A673 (cell line): ENCODE measurements around the gene CELF4. TPM values are rescaled to one million over a fixed set of nuclear protein-coding genes. Genes with fewer than 3 reads are reported as not detected.

Source experiments
- BruUV-seq: library from RNA; stranded (reverse); fragments of 400-500 nt; replicated peaks from 2 replicates; lab custom pipeline; 2021; lab: Mats Ljungman, UMichigan
- CTCF ChIA-PET: fragments of 300-600 bp; sonication (Branson Sonifier 250); formaldehyde crosslinking; loops from one replicate; lab custom pipeline; 2022; ENCODE audit warnings: antibody characterized with exemption; lab: Charles Lee
- POLR2A ChIA-PET: fragments of 300-600 bp; sonication (Branson Sonifier 250); formaldehyde crosslinking; loops from one replicate; lab custom pipeline; 2022; ENCODE audit warnings: antibody characterized with exemption; ENCODE audit not compliant: low non-redundant PET; lab: Charles Lee
- DNase-seq: peaks from one replicate; pipeline ENCODE4 v3.0.0-alpha.2; 2015; ENCODE audit warnings: low spot score
- H3K27ac ChIP-seq: fragments of 200-600 bp; sonication (generic); 2 replicates; pipeline ENCODE4 v1.5.1; 2016; ENCODE audit warnings: mixed run types, low read depth, mild to moderate bottlenecking, mixed read lengths, antibody characterized with exemption, low read length; ENCODE audit not compliant: poor library complexity, severe bottlenecking
- H3K27me3 ChIP-seq: fragments of 200-600 bp; sonication (generic); replicated peaks from 2 replicates; pipeline ENCODE4 v1.6.1; 2017; ENCODE audit warnings: mixed run types, low read depth, mild to moderate bottlenecking, mixed read lengths, antibody characterized with exemption, low read length; ENCODE audit not compliant: insufficient read depth, poor library complexity
- H3K36me3 ChIP-seq: fragments of 200-600 bp; sonication (generic); 2 replicates; pipeline ENCODE4 v1.6.1; 2016; ENCODE audit warnings: mixed run types, mild to moderate bottlenecking, mixed read lengths, antibody characterized with exemption, low read length; ENCODE audit not compliant: insufficient read depth, poor library complexity, severe bottlenecking
- H3K4me1 ChIP-seq: fragments of 200-600 bp; sonication (generic); 2 replicates; pipeline ENCODE4 v1.6.1; 2017; ENCODE audit warnings: mixed run types, mild to moderate bottlenecking, mixed read lengths, antibody characterized with exemption, low read length; ENCODE audit not compliant: insufficient read depth, poor library complexity, severe bottlenecking
- H3K4me3 ChIP-seq: fragments of 200-600 bp; sonication (generic); 2 replicates; pipeline ENCODE4 v1.5.1; 2016; ENCODE audit warnings: low read depth, mixed run types, mild to moderate bottlenecking, mixed read lengths, low read length; ENCODE audit not compliant: poor library complexity, severe bottlenecking
- H3K9me3 ChIP-seq: fragments of 200-600 bp; sonication (generic); 2 replicates; pipeline ENCODE4 v1.6.1; 2016; ENCODE audit warnings: mixed run types, low read depth, mild to moderate bottlenecking, mixed read lengths, antibody characterized with exemption, low read length; ENCODE audit not compliant: poor library complexity, severe bottlenecking
- EZH2 ChIP-seq: fragments of 200-600 bp; sonication (generic); IDR thresholded peaks from 2 replicates; pipeline ENCODE4 v1.6.1; 2017; ENCODE audit warnings: borderline replicate concordance, low read depth, mild to moderate bottlenecking, mixed read lengths, antibody characterized with exemption, low read length; ENCODE audit not compliant: poor library complexity, severe bottlenecking
- intact Hi-C: fragments of 100-400 bp; cut with micrococcal nuclease; formaldehyde crosslinking; loops from one replicate; pipeline ENCODE4 v1.10.0; 2022; ENCODE audit not compliant: unreplicated experiment
- total RNA-seq: library from RNA; stranded (reverse); gene quantifications from 2 replicates; pipeline ENCODE4 v1.2.3, GENCODE V29; 2021
- TF ChIP-seq, protein P1 (sequence below): fragments of 300-800, 200-600 bp; sonication (generic); conservative IDR thresholded peaks from 2 replicates; pipeline ENCODE4 v1.5.1; 2017; ENCODE audit warnings: low read depth, mild to moderate bottlenecking, antibody characterized with exemption, low read length, moderate library complexity, mixed read lengths

CELF4 gene
- total RNA-seq, 1 experiment from 2014 or later = not detected

- no peak for TF ChIP-seq EZH2
- TF ChIP-seq, protein P1, sequence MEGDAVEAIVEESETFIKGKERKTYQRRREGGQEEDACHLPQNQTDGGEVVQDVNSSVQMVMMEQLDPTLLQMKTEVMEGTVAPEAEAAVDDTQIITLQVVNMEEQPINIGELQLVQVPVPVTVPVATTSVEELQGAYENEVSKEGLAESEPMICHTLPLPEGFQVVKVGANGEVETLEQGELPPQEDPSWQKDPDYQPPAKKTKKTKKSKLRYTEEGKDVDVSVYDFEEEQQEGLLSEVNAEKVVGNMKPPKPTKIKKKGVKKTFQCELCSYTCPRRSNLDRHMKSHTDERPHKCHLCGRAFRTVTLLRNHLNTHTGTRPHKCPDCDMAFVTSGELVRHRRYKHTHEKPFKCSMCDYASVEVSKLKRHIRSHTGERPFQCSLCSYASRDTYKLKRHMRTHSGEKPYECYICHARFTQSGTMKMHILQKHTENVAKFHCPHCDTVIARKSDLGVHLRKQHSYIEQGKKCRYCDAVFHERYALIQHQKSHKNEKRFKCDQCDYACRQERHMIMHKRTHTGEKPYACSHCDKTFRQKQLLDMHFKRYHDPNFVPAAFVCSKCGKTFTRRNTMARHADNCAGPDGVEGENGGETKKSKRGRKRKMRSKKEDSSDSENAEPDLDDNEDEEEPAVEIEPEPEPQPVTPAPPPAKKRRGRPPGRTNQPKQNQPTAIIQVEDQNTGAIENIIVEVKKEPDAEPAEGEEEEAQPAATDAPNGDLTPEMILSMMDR = no peak
- Histone ChIP-seq H3K4me3 (no peak overlapping the region), H3K4me1 (no peaks in the 10 kb centered on the region), H3K27ac (no peak overlapping the region), H3K9me3 (no peaks in the 10 kb centered on the region), H3K36me3 (no peaks in the 10 kb centered on the region), H3K27me3 (no peaks in the 10 kb centered on the region)
- POLR2A ChIA-PET = no interaction called here
- BruUV-seq = no TSS peak
- intact Hi-C loops = no loop called here
- CTCF ChIA-PET = no interaction called here
- no peak for DNase-seq
These were observed 238.5 kb downstream of the CELF4 start for GRCh38 chr18:37327063-37327577.

- Histone ChIP-seq H3K4me3 (no peak overlapping the region), H3K27me3 (no peaks in the 10 kb centered on the region), H3K36me3 (no peaks in the 10 kb centered on the region), H3K27ac (no peak overlapping the region), H3K9me3 (no peaks in the 10 kb centered on the region), H3K4me1 (no peaks in the 10 kb centered on the region)
- ChIA-PET POLR2A (no interaction called here), CTCF (no interaction called here)
- intact Hi-C loops = loop anchor here (1.0 kb wide), 1 partner anchor 154 kb away; no protein-coding TSS in a partner anchor
- TF ChIP-seq, protein P1 = peak; percentile 85
- TF ChIP-seq EZH2 = no peak
- peak; percentile 70 for DNase-seq
- no TSS peak for BruUV-seq
These were observed 243.0 kb downstream of the CELF4 start for GRCh38 chr18:37322492-37323035.

GRCh38 chr18:37321582-37322491 is 243.8 kb downstream of the CELF4 start:
- intact Hi-C loops = loop anchor here (1.0 kb wide), 1 partner anchor 154 kb away; no protein-coding TSS in a partner anchor
- H3K9me3 ChIP-seq = no peaks in the 10 kb centered on the region
- ChIA-PET POLR2A (no interaction called here), CTCF (no interaction called here)
- no peaks in the 10 kb centered on the region for H3K36me3 ChIP-seq
- H3K27ac ChIP-seq = no peak overlapping the region
- TF ChIP-seq, protein P1 = no peak
- no peak for TF ChIP-seq EZH2
- H3K4me3 ChIP-seq = no peak overlapping the region
- DNase-seq = no peak
- no peaks in the 10 kb centered on the region for H3K4me1 ChIP-seq
- no TSS peak for BruUV-seq
- no peaks in the 10 kb centered on the region for H3K27me3 ChIP-seq
